ENCODE data around the gene ATPAF1.

Gene ATPAF1

GRCh38 chr1:46687093-46687659 is 19.0 kb upstream of the ATPAF1 start:
- TF ChIP-seq SP7 (tag by site-specific recombination; IDR thresholded peaks at IDR 0.05), result 0 out of 2 replicates have a peak, but pooled peaks have one; percentile 22
- peak; percentile 72; the same call in 1 of the 2 replicates for TF ChIP-seq BCL6B (tag by site-specific recombination; IDR thresholded peaks at IDR 0.05)
- TF ChIP-seq ZEB2 (tag by site-specific recombination; IDR thresholded peaks at IDR 0.05), result no peak
- no peak for TF ChIP-seq ZNF521 (tag by site-specific recombination; IDR thresholded peaks at IDR 0.05)
- no peak for TF ChIP-seq GFI1B (tag by site-specific recombination; IDR thresholded peaks at IDR 0.05)
- TF ChIP-seq, protein P1, sequence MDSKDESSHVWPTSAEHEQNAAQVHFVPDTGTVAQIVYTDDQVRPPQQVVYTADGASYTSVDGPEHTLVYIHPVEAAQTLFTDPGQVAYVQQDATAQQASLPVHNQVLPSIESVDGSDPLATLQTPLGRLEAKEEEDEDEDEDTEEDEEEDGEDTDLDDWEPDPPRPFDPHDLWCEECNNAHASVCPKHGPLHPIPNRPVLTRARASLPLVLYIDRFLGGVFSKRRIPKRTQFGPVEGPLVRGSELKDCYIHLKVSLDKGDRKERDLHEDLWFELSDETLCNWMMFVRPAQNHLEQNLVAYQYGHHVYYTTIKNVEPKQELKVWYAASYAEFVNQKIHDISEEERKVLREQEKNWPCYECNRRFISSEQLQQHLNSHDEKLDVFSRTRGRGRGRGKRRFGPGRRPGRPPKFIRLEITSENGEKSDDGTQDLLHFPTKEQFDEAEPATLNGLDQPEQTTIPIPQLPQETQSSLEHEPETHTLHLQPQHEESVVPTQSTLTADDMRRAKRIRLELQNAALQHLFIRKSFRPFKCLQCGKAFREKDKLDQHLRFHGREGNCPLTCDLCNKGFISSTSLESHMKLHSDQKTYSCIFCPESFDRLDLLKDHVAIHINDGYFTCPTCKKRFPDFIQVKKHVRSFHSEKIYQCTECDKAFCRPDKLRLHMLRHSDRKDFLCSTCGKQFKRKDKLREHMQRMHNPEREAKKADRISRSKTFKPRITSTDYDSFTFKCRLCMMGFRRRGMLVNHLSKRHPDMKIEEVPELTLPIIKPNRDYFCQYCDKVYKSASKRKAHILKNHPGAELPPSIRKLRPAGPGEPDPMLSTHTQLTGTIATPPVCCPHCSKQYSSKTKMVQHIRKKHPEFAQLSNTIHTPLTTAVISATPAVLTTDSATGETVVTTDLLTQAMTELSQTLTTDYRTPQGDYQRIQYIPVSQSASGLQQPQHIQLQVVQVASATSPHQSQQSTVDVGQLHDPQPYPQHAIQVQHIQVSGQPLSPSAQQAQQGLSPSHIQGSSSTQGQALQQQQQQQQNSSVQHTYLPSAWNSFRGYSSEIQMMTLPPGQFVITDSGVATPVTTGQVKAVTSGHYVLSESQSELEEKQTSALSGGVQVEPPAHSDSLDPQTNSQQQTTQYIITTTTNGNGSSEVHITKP (tag by site-specific recombination; IDR thresholded peaks at IDR 0.05), result peak; percentile 21; the same call in 1 of the 2 replicates
- no peak for TF ChIP-seq ZNF155 (tag by site-specific recombination; IDR thresholded peaks at IDR 0.05)
- TF ChIP-seq PRDM1 (tag by site-specific recombination; IDR thresholded peaks at IDR 0.05), result 0 out of 2 replicates have a peak, but pooled peaks have one; percentile 8
- TF ChIP-seq, protein P2, sequence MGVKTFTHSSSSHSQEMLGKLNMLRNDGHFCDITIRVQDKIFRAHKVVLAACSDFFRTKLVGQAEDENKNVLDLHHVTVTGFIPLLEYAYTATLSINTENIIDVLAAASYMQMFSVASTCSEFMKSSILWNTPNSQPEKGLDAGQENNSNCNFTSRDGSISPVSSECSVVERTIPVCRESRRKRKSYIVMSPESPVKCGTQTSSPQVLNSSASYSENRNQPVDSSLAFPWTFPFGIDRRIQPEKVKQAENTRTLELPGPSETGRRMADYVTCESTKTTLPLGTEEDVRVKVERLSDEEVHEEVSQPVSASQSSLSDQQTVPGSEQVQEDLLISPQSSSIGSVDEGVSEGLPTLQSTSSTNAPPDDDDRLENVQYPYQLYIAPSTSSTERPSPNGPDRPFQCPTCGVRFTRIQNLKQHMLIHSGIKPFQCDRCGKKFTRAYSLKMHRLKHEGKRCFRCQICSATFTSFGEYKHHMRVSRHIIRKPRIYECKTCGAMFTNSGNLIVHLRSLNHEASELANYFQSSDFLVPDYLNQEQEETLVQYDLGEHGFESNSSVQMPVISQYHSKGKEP (tag by site-specific recombination; IDR thresholded peaks at IDR 0.05), result no peak
- no peak for TF ChIP-seq RBAK (tag by site-specific recombination; IDR thresholded peaks at IDR 0.05)
- 0 out of 2 replicates have a peak, but pooled peaks have one; percentile 47 for TF ChIP-seq ZNF843 (tag by site-specific recombination; IDR thresholded peaks at IDR 0.05)
- TF ChIP-seq SCRT1 (tag by site-specific recombination; IDR thresholded peaks at IDR 0.05; ENCODE audit: borderline replicate concordance), result peak; percentile 55; the same call in 1 of the 2 replicates
- peak; percentile 78 for TF ChIP-seq ZNF341 (tag by site-specific recombination; IDR thresholded peaks at IDR 0.05; ENCODE audit: low read depth)
- TF ChIP-seq ZNF366 (tag by site-specific recombination; conservative IDR thresholded peaks at IDR 0.05), result peak; percentile 27; the same call in 1 of the 2 replicates
- TF ChIP-seq, protein P3, sequence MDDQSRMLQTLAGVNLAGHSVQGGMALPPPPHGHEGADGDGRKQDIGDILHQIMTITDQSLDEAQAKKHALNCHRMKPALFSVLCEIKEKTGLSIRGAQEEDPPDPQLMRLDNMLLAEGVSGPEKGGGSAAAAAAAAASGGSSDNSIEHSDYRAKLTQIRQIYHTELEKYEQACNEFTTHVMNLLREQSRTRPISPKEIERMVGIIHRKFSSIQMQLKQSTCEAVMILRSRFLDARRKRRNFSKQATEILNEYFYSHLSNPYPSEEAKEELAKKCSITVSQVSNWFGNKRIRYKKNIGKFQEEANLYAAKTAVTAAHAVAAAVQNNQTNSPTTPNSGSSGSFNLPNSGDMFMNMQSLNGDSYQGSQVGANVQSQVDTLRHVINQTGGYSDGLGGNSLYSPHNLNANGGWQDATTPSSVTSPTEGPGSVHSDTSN (CRISPR knock-in tag; IDR thresholded peaks at IDR 0.05), result no peak
- TF ChIP-seq TCF7L2 (IDR thresholded peaks at IDR 0.05; ENCODE audit: borderline replicate concordance, low read depth, low read length), result no peak
- no peak for TF ChIP-seq ZNF585B (tag by site-specific recombination; IDR thresholded peaks at IDR 0.05)
- peak; percentile 53 for TF ChIP-seq SCRT2 (tag by site-specific recombination; IDR thresholded peaks at IDR 0.05)
- peak; percentile 98 for TF ChIP-seq PRDM6 (tag by site-specific recombination; IDR thresholded peaks at IDR 0.05)
- TF ChIP-seq ZNF214 (tag by site-specific recombination; IDR thresholded peaks at IDR 0.05; ENCODE audit: borderline replicate concordance), result no peak
- no peak for TF ChIP-seq ZBTB10 (tag by site-specific recombination; IDR thresholded peaks at IDR 0.05)
- TF ChIP-seq FEZF1 (tag by site-specific recombination; IDR thresholded peaks at IDR 0.05), result peak; percentile 35; the same call in 1 of the 2 replicates
- Histone ChIP-seq H3K4me3 (ENCODE audit: low read depth, low read length) (no peak overlapping the region), H3K27ac (ENCODE audit: extremely low read depth, low read depth, low read length) (no peak overlapping the region), H3K9me3 (ENCODE audit: control insufficient read depth, insufficient read depth, low read depth, low read length) (no peaks in the 10 kb centered on the region), H3K36me3 (ENCODE audit: control insufficient read depth in 2 of 2, insufficient read depth in 1 of 2, low read length in 2 of 2) (peaks cover 20 to 99% of the 10 kb centered on the region in 2 experiments), H3K4me1 (ENCODE audit: control insufficient read depth, insufficient read depth, low read length) (no peaks in the 10 kb centered on the region)
- CTCF ChIA-PET, result interaction anchor here (0.6 kb wide), 1 partner anchor 38 kb away, joined by 4 read pairs; no protein-coding TSS in a partner anchor
- POLR2A ChIA-PET, result no interaction called here

Data from HEK293 (cell line).